Rectal smooth muscle tissue (tissue), 1 donor: ENCODE data around the gene SKI.
"Not testable (repeated sequence)": the region's sequence is repeated elsewhere in the genome, so short reads cannot be mapped to it uniquely, and the experiment has no call there.

Source experiments
- H3K27ac ChIP-seq: one replicate; pipeline ENCODE4 v1.7.0; 2013; ENCODE audit warnings: low read depth, low read length, inconsistent platforms
- H3K27me3 ChIP-seq: one replicate; pipeline ENCODE4 v1.7.0; 2013; ENCODE audit warnings: low read length; ENCODE audit not compliant: control insufficient read depth, insufficient read depth
- H3K36me3 ChIP-seq: one replicate; pipeline ENCODE4 v1.7.0; 2013; ENCODE audit warnings: low read length; ENCODE audit not compliant: control insufficient read depth, insufficient read depth
- H3K4me1 ChIP-seq: one replicate; pipeline ENCODE4 v1.7.0; 2013; ENCODE audit warnings: low read length; ENCODE audit not compliant: control insufficient read depth, insufficient read depth
- H3K4me3 ChIP-seq: one replicate; pipeline ENCODE4 v1.7.0; 2013; ENCODE audit warnings: low read length
- H3K9ac ChIP-seq: one replicate; pipeline ENCODE4 v1.7.0; 2013; ENCODE audit warnings: low read length

Gene SKI

DNA sequence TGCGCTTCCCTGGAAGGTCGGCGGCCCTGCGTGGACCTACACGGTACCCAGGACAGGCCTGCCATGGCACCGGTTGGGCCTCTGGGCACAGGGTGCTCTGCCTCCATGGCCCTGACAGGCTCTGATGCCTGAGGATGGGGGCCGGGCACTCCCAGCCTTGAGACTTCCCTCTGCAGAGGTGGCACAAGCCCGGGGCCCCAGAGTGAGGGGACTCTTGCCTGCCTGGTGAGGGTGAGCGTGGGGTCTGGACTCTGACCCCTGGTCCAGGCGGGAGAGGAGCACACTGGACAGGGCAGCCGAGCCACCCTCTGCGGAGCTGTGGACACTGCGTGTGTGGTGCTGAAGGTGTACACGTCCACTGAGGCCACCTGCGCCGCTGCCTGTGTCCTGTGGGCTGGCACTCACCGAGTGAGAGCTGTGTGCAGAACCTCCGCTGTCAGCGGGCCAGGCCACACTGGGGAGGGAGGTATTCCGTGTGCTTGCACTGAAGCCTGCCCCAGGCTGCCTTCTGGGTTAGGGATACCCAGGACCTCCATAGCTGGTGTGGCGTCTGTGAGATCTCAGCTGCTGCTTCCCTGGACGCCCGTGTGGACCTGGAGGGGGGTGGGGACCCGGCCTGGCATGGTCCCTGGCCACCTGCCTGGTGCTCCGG is 10.4 kb downstream of the SKI start:
- Histone ChIP-seq H3K27ac (peak overlapping the region; percentile 16), H3K36me3 (peaks cover 6% of the 10 kb centered on the region), H3K4me3 (peak overlapping the region; percentile 6), H3K9ac (no peak overlapping the region), H3K27me3 (no peaks in the 10 kb centered on the region), H3K4me1 (peaks cover 80% of the 10 kb centered on the region)

DNA sequence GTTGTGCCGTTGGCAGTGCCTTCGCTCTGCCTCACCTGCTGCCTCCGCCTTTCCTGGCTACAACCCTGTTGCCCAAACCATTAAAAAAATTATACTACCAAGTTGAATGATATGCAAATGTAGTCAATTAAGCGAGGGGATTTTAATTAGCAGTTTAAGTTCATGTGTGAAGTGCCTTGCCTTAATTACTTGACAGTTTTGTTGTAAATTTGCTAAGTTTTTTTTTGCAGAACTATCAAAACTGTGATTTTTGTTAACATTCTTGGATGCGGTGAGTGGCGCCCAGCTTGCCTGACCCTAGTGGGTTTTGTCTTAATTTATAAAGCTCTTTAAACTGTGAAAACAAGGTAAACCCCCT is 10.9 kb downstream of the SKI start:
- Histone ChIP-seq H3K27me3 (no peaks in the 10 kb centered on the region), H3K27ac (no peak overlapping the region), H3K4me1 (peaks cover 74% of the 10 kb centered on the region), H3K4me3 (peak overlapping the region; percentile 6), H3K36me3 (peaks cover 6% of the 10 kb centered on the region), H3K9ac (no peak overlapping the region)

DNA sequence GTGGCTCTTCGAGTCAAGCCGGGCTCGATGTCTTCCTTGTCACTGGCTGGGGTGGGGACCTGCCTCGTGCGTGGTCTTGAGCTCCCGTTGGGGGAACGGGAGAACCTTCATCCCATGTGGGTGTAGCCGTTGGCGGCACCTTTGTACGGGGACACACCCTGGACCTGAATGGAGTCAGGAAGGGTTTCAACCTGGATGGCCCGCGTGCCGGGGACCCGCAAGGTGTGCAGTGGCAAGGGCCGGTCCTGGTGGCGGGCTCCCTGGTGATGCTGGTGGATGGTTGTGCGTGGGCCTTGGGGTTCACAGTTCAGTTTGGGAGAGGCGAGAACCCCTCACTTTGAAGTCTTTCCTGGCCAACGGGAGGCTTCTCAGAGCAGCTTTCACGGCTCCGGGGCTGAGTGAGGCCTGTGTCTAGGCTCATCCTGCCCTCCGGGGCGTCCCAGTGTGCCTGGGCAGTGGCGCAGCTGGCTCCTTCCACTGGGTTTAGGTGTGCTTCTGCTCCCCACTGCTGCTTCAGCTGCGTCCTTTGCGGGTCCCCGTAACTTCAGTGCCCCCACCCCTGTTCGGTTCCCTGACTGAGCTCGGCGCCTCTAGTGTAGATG is 11.4 kb downstream of the SKI start:
- peaks cover 6% of the 10 kb centered on the region for H3K36me3 ChIP-seq
- H3K4me3 ChIP-seq, result peak overlapping the region; percentile 50
- peak overlapping the region; percentile 69 for H3K27ac ChIP-seq
- no peaks in the 10 kb centered on the region for H3K27me3 ChIP-seq
- peaks cover 70% of the 10 kb centered on the region for H3K4me1 ChIP-seq
- no peak overlapping the region for H3K9ac ChIP-seq

- Histone ChIP-seq H3K27me3 (no peaks in the 10 kb centered on the region), H3K9ac (no peak overlapping the region), H3K4me3 (peak overlapping the region; percentile 50), H3K27ac (peak overlapping the region; percentile 69), H3K36me3 (peaks cover 6% of the 10 kb centered on the region), H3K4me1 (peaks cover 63% of the 10 kb centered on the region)
Measured at GRCh38 chr1:2240270-2241156, 12.4 kb downstream of the SKI start.

DNA sequence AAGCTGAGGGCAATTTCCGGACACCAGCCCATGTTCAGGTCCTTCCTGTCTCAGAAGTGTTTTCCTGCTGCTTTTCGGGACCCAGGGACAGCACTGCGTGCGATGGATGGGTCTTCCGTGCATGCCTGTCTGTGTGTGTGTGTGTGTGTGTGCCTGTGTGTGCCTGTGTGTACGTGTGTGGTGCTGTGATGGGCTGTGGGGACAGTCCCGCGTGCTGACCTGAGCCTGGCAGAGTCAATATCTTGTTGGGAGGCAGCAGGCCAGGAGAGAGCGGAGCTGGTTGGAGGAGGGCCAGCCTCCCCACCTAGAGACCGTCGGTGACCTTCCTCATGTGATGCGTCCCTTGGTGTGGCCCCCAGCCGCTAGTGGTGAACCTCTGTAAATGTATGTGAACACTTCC is 13.7 kb downstream of the SKI start:
- Histone ChIP-seq H3K27ac (no peak overlapping the region), H3K4me3 (no peak overlapping the region), H3K27me3 (no peaks in the 10 kb centered on the region), H3K9ac (no peak overlapping the region), H3K4me1 (peaks cover 62% of the 10 kb centered on the region), H3K36me3 (peaks cover 8% of the 10 kb centered on the region)

DNA sequence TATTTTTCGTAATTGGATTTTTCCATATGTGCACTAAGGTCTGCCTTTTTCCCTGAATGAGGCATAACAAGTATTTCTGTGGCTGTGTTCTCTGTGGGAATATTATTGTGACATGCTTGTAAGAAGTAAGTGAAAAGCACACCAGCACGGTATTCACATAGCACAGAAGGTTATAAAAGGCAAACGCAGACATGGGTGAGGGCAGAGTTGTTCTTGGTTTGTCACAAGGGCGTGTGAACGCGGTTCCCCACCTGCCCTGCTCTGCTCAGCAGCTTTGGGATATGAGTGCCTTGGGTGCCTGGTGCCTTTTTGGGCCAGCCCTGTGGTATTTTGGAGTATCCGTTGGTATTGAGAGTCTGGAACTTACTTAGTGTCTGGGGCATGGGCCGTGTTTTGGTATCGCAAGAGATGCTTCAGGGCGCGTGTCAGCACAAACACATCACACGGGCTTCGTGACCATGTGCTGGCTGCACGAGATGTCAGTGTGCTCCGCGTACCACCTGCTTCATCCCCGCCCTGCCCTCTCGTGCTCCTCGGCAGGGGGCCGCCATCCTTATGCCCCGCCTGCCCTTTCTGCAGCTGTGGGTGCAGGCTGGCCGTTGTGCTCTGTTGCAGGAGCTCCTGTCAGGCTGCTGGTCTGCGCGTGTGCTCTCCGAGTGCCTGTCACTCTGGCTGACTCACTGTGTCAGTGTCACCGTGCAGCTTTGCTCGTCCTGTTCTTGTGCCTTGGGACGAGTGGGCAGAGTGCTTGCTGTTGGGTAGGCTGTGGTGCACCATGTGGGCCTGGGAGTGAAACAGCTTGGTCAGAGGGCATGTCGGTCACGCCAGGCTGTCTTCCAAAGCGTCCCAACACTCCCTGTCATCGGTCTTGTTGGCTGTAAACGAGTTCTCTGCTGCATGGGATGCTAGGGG is 15.0 kb downstream of the SKI start:
- peaks cover 8% of the 10 kb centered on the region for H3K36me3 ChIP-seq
- H3K4me1 ChIP-seq, result peaks cover 57% of the 10 kb centered on the region
- no peak overlapping the region for H3K9ac ChIP-seq
- H3K27me3 ChIP-seq, result no peaks in the 10 kb centered on the region
- no peak overlapping the region for H3K4me3 ChIP-seq
- H3K27ac ChIP-seq, result no peak overlapping the region

DNA sequence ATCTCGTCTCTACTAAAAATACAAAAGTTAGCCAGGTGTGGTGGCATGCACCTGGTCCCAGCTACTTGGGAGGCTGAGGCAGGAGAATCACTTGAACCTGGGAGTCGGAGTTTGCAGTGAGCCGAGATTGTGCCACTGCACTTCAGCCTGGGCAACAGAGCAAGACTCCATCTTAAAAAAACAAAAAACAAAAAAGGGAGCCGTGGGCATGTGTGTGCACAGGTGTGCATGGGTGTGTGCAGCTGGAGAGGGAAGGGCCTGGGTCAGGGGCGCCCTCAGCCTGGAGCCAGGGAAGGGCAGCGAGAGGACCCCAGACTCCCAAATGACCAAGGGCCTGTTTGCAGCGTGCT is 18.9 kb downstream of the SKI start:
- H3K27me3 ChIP-seq, H3K9ac ChIP-seq, H3K27ac ChIP-seq, H3K36me3 ChIP-seq, H3K4me3 ChIP-seq: not testable (repeated sequence)
- peaks cover 46% of the 10 kb centered on the region for H3K4me1 ChIP-seq

- no peak overlapping the region for H3K9ac ChIP-seq
- peak overlapping the region; percentile 26 for H3K4me3 ChIP-seq
- H3K27ac ChIP-seq, result no peak overlapping the region
- H3K36me3 ChIP-seq, result peaks cover 3% of the 10 kb centered on the region
- H3K4me1 ChIP-seq, result peaks cover 42% of the 10 kb centered on the region
- H3K27me3 ChIP-seq, result no peaks in the 10 kb centered on the region
Measured at GRCh38 chr1:2247760-2248126, 19.6 kb downstream of the SKI start.

- Histone ChIP-seq H3K4me1 (peaks cover 37% of the 10 kb centered on the region), H3K4me3 (peak overlapping the region; percentile 29), H3K27ac (peak overlapping the region; percentile 24), H3K36me3 (peaks cover 2% of the 10 kb centered on the region), H3K27me3 (no peaks in the 10 kb centered on the region), H3K9ac (no peak overlapping the region)
Measured at GRCh38 chr1:2248127-2248826, 20.2 kb downstream of the SKI start.

DNA sequence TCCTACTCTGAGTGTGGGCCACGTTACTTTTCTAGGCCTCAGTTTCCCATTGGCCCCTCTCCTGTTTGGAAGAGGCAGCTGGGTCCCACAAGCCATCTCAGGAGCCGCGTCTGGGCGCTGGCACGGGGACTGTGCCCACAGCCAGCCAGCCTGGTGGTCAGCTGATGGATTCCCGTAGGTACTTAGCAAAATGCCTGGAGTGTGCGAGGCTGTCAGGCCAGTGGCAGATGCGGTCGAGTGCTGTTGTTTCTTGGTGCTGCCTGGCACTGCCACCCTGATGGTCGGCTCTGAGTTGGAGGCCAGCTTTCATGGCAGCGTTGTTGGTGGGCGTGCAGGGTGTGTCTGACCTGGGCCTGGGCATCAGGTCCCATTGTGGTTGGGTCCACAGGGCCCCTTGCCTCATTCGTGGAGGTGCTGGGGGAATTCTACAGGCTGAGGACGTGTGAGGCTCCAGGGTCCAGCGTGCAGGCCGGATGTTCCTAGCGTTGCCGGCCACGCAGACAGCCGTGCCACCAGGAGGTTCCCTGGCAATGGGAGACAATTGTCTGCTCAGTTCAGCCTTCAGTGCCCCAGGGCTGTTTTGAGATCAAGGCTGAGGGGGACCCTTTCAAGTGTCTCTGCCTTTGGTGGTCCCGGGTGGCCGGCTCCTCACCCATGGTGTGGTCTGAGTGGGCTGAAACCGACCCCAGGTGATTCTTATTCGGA is 20.9 kb downstream of the SKI start:
- H3K9ac ChIP-seq, result no peak overlapping the region
- H3K4me1 ChIP-seq, result peaks cover 37% of the 10 kb centered on the region
- H3K27me3 ChIP-seq, result no peaks in the 10 kb centered on the region
- peak overlapping the region; percentile 29 for H3K4me3 ChIP-seq
- peak overlapping the region; percentile 24 for H3K27ac ChIP-seq
- peaks cover 2% of the 10 kb centered on the region for H3K36me3 ChIP-seq

- Histone ChIP-seq H3K27ac (no peak overlapping the region), H3K4me3 (no peak overlapping the region), H3K9ac (no peak overlapping the region), H3K4me1 (peaks cover 37% of the 10 kb centered on the region), H3K36me3 (peaks cover 2% of the 10 kb centered on the region), H3K27me3 (no peaks in the 10 kb centered on the region)
Measured at GRCh38 chr1:2249559-2249906, 21.4 kb downstream of the SKI start.
